Neutrophil (primary cell): ENCODE measurements around the gene CERKL.
A peak's percentile ranks its signal among the peaks of the same experiment; 100 is the strongest.

Source experiments
- H3K27ac ChIP-seq: fragments of 200-600 bp; sonication (generic); 2 replicates; pipeline ENCODE4 v1.5.1; 2016; ENCODE audit warnings: mild to moderate bottlenecking, moderate library complexity
- H3K27me3 ChIP-seq: fragments of 200-600 bp; sonication (generic); 2 replicates; pipeline ENCODE4 v1.6.0; 2016; ENCODE audit warnings: mild to moderate bottlenecking
- H3K36me3 ChIP-seq: fragments of 200-600 bp; sonication (generic); 2 replicates; pipeline ENCODE4 v1.5.1; 2017
- H3K4me1 ChIP-seq, 2 experiments: fragments of 200-600 bp in 1 of 2; sonication (generic) in 1 of 2; 1 replicate in 1 of 2; 2 replicates in 1 of 2; pipeline versions ENCODE4 v1.5.1 to v1.6.1; 2013 to 2016; ENCODE audit warnings: low read depth in 1 of 2, low read length in 1 of 2, mild to moderate bottlenecking in 1 of 2, moderate library complexity in 1 of 2; ENCODE audit not compliant: control insufficient read depth in 1 of 2, insufficient read depth in 1 of 2
- H3K4me3 ChIP-seq, 2 experiments: fragments of 200-600 bp in 1 of 2; sonication (generic) in 1 of 2; 1 replicate in 1 of 2; 2 replicates in 1 of 2; pipeline ENCODE4 v1.5.1; 2013 to 2016; ENCODE audit warnings: low read depth in 1 of 2, low read length in 1 of 2, mild to moderate bottlenecking in 1 of 2, moderate library complexity in 1 of 2
- H3K9me3 ChIP-seq: fragments of 200-600 bp; sonication (generic); 2 replicates; pipeline ENCODE4 v1.5.1; 2016
- CTCF ChIP-seq: fragments of 200-600 bp; sonication (generic); IDR thresholded peaks from 2 replicates; pipeline ENCODE4 v1.5.1; 2016; ENCODE audit warnings: antibody characterized with exemption

The CERKL gene

GRCh38 chr2:181662287-181662686 lies 5.4 kb upstream of the CERKL start:
- peaks cover under 1 to 3% of the 10 kb centered on the region in 2 experiments for H3K4me1 ChIP-seq
- no peaks in the 10 kb centered on the region for H3K9me3 ChIP-seq
- peaks cover 46% of the 10 kb centered on the region for H3K27me3 ChIP-seq
- H3K36me3 ChIP-seq = no peaks in the 10 kb centered on the region
- no peak overlapping the region for H3K4me3 ChIP-seq
- no peak overlapping the region for H3K27ac ChIP-seq
- TF ChIP-seq CTCF = no peak

- Histone ChIP-seq H3K36me3 (no peaks in the 10 kb centered on the region), H3K27me3 (peaks cover 54% of the 10 kb centered on the region), H3K27ac (no peak overlapping the region)
These were observed 3.3 kb upstream of the CERKL start for GRCh38 chr2:181660181-181660580.

GRCh38 chr2:181658444-181658843 lies 1.5 kb upstream of the CERKL start:
- TF ChIP-seq CTCF = no peak
- Histone ChIP-seq H3K27ac (no peak overlapping the region), H3K36me3 (no peaks in the 10 kb centered on the region)

More at GRCh38 chr2:181660181-181660580, 3.3 kb upstream of the CERKL start:
- no peak for TF ChIP-seq CTCF
- H3K4me1 ChIP-seq = peaks cover 11 to 16% of the 10 kb centered on the region in 2 experiments
- no peak overlapping the region for H3K4me3 ChIP-seq
- H3K9me3 ChIP-seq = no peaks in the 10 kb centered on the region

GRCh38 chr2:181657379-181657778 lies 474 bp upstream of the CERKL start:
- Histone ChIP-seq H3K4me3 (peak overlapping the region in 1 of 2 experiments; percentile 55), H3K36me3 (no peaks in the 10 kb centered on the region), H3K27me3 (peaks cover 82% of the 10 kb centered on the region), H3K9me3 (no peaks in the 10 kb centered on the region), H3K4me1 (peaks cover 11 to 16% of the 10 kb centered on the region in 2 experiments), H3K27ac (no peak overlapping the region)
- no peak for TF ChIP-seq CTCF

More at GRCh38 chr2:181658444-181658843, 1.5 kb upstream of the CERKL start:
- no peaks in the 10 kb centered on the region for H3K9me3 ChIP-seq
- no peak overlapping the region for H3K4me3 ChIP-seq
- H3K27me3 ChIP-seq = peaks cover 71% of the 10 kb centered on the region
- H3K4me1 ChIP-seq = peaks cover 11 to 16% of the 10 kb centered on the region in 2 experiments

- Histone ChIP-seq H3K4me3 (no peak overlapping the region), H3K36me3 (no peaks in the 10 kb centered on the region), H3K4me1 (peaks cover 11 to 16% of the 10 kb centered on the region in 2 experiments), H3K27me3 (peaks cover 94% of the 10 kb centered on the region), H3K27ac (no peak overlapping the region), H3K9me3 (no peaks in the 10 kb centered on the region)
- TF ChIP-seq CTCF = no peak
These were observed 1.4 kb downstream of the CERKL start for GRCh38 chr2:181655519-181655918.
